Fibroblast of mammary gland (primary cell): ENCODE measurements around the gene FSTL4.

ENCODE experiments used
- DNase-seq: peaks from one replicate; pipeline ENCODE4 v3.0.0-alpha.2; 2010; ENCODE audit warnings: low read depth
- H3K4me3 ChIP-seq: 2 replicates; pipeline ENCODE4 v1.5.1; 2011; ENCODE audit warnings: low read depth, mild to moderate bottlenecking, low read length, moderate library complexity; ENCODE audit not compliant: control insufficient read depth
- CTCF ChIP-seq: conservative IDR thresholded peaks from 2 replicates; pipeline ENCODE4 v1.5.1; 2011; ENCODE audit warnings: low read depth, low read length, inconsistent platforms; ENCODE audit not compliant: control insufficient read depth, insufficient read depth

The FSTL4 gene

GRCh38 chr5:133439859-133440258, 172.5 kb downstream of the FSTL4 start:
- H3K4me3 ChIP-seq, result no peak overlapping the region
- no peak for TF ChIP-seq CTCF
- no peak for DNase-seq

- no peak for TF ChIP-seq CTCF
- no peak overlapping the region for H3K4me3 ChIP-seq
- no peak for DNase-seq
Measured at GRCh38 chr5:133438487-133438886, 173.9 kb downstream of the FSTL4 start.

- TF ChIP-seq CTCF, result no peak
- no peak overlapping the region for H3K4me3 ChIP-seq
- DNase-seq, result no peak
Measured at GRCh38 chr5:133434336-133434735, 178.0 kb downstream of the FSTL4 start.

- DNase-seq, result no peak
- no peak overlapping the region for H3K4me3 ChIP-seq
- TF ChIP-seq CTCF, result no peak
Measured at GRCh38 chr5:133433641-133434040, 178.7 kb downstream of the FSTL4 start.

- TF ChIP-seq CTCF, result no peak
- no peak for DNase-seq
- no peak overlapping the region for H3K4me3 ChIP-seq
Measured at GRCh38 chr5:133432956-133433532, 179.3 kb downstream of the FSTL4 start.

- no peak for TF ChIP-seq CTCF
- H3K4me3 ChIP-seq, result no peak overlapping the region
- DNase-seq, result no peak
Measured at GRCh38 chr5:133431326-133431865, 180.9 kb downstream of the FSTL4 start.

- no peak for DNase-seq
- no peak overlapping the region for H3K4me3 ChIP-seq
- no peak for TF ChIP-seq CTCF
Measured at GRCh38 chr5:133430095-133430494, 182.2 kb downstream of the FSTL4 start.
